IMR-90 (cell line): ENCODE results near the gene BTBD1. TPM values are rescaled to one million over a fixed set of nuclear protein-coding genes. Genes with fewer than 3 reads are reported as not detected.

Experiments used
- ATAC-seq: fragments of 200-7000 bp; cut with Tn5 transposase; 2 replicates; pipeline ENCODE4 v1.9.1; 2020; ENCODE audit warnings: low read depth, mild to moderate bottlenecking, moderate library complexity
- BruUV-seq: library from RNA; stranded (reverse); fragments of 400-500 nt; replicated peaks from 2 replicates; lab custom pipeline; 2021; lab: Mats Ljungman, UMichigan
- CTCF ChIA-PET: fragments of 300-600 bp; formaldehyde crosslinking; extraction: SDS; loops from one replicate; lab custom pipeline; 2021; ENCODE audit warnings: antibody characterized with exemption; lab: Yijun Ruan, JAX
- POLR2A ChIA-PET: fragments of 300-600 bp; sonication (Branson Sonifier 250); formaldehyde crosslinking; loops from one replicate; lab custom pipeline; 2022; ENCODE audit warnings: antibody characterized with exemption; ENCODE audit not compliant: unreplicated experiment; lab: Charles Lee
- DNase-seq: peaks from one replicate; pipeline ENCODE4 v3.0.0; 2013
- H2AFZ ChIP-seq: replicated peaks from 2 replicates; pipeline ENCODE3; 2013; ENCODE audit warnings: low read length, mild to moderate bottlenecking; ENCODE audit not compliant: poor library complexity
- H2AK5ac ChIP-seq: 2 replicates; pipeline ENCODE4 v1.6.1; 2013; ENCODE audit warnings: low read depth, low read length, inconsistent platforms
- H2AK9ac ChIP-seq: replicated peaks from 2 replicates; pipeline ENCODE3; 2013; ENCODE audit warnings: mild to moderate bottlenecking, low read depth, low read length, moderate library complexity; ENCODE audit not compliant: poor library complexity
- H2BK120ac ChIP-seq: 2 replicates; pipeline ENCODE4 v1.6.1; 2013; ENCODE audit warnings: low read depth, low read length, inconsistent platforms
- H2BK15ac ChIP-seq: 3 replicates; pipeline ENCODE4 v1.6.1; 2013; ENCODE audit warnings: low read depth, low read length, inconsistent platforms
- H2BK20ac ChIP-seq: 2 replicates; pipeline ENCODE4 v1.6.1; 2013; ENCODE audit warnings: low read depth, mild to moderate bottlenecking, inconsistent platforms, low read length, moderate library complexity
- H2BK5ac ChIP-seq: 2 replicates; pipeline ENCODE4 v1.6.1; 2013; ENCODE audit warnings: mild to moderate bottlenecking, low read depth, low read length, inconsistent platforms; ENCODE audit not compliant: poor library complexity, severe bottlenecking
- H3K14ac ChIP-seq: replicated peaks from 2 replicates; pipeline ENCODE4 v1.6.1; 2013; ENCODE audit warnings: low read depth, low read length, inconsistent platforms
- H3K18ac ChIP-seq: 2 replicates; pipeline ENCODE4 v1.6.1; 2013; ENCODE audit warnings: low read depth, low read length, control low read depth
- H3K23ac ChIP-seq: 2 replicates; pipeline ENCODE4 v1.6.1; 2013; ENCODE audit warnings: low read depth, low read length, inconsistent platforms
- H3K27ac ChIP-seq: 2 replicates; pipeline ENCODE4 v1.5.1; 2013; ENCODE audit warnings: mild to moderate bottlenecking, control low read depth, low read length; ENCODE audit not compliant: insufficient read depth
- H3K27me3 ChIP-seq: 2 replicates; pipeline ENCODE4 v1.6.1; 2013; ENCODE audit warnings: low read length; ENCODE audit not compliant: control insufficient read depth, insufficient read depth
- H3K36me3 ChIP-seq: 2 replicates; pipeline ENCODE4 v1.6.1; 2013; ENCODE audit warnings: low read length, mixed read lengths; ENCODE audit not compliant: control insufficient read depth, insufficient read depth
- H3K4ac ChIP-seq: 2 replicates; pipeline ENCODE4 v1.6.1; 2013; ENCODE audit warnings: low read depth, low read length, inconsistent platforms
- H3K4me1 ChIP-seq: 2 replicates; pipeline ENCODE4 v1.6.1; 2013; ENCODE audit warnings: low read length, mixed read lengths; ENCODE audit not compliant: control insufficient read depth, insufficient read depth
- H3K4me2 ChIP-seq: 2 replicates; pipeline ENCODE4 v1.6.1; 2013; ENCODE audit warnings: low read depth, mild to moderate bottlenecking, control low read depth, low read length, moderate library complexity
- H3K4me3 ChIP-seq: 2 replicates; pipeline ENCODE4 v1.5.1; 2013; ENCODE audit warnings: low read depth, mild to moderate bottlenecking, control low read depth, low read length, moderate library complexity; ENCODE audit not compliant: insufficient read depth
- H3K56ac ChIP-seq: 2 replicates; pipeline ENCODE4 v1.6.1; 2013; ENCODE audit warnings: low read length, inconsistent platforms; ENCODE audit not compliant: insufficient read depth; ENCODE audit errors: extremely low read depth
- H3K79me1 ChIP-seq, 2 experiments: 2 replicates each; pipeline ENCODE4 v1.6.1; 2013; ENCODE audit warnings: low read length in 2 of 2, inconsistent platforms in 1 of 2, low read depth in 1 of 2
- H3K9ac ChIP-seq: 2 replicates; pipeline ENCODE4 v1.6.1; 2013; ENCODE audit warnings: low read depth, low read length, control low read depth
- H3K9me1 ChIP-seq: 2 replicates; pipeline ENCODE4 v1.6.1; 2013; ENCODE audit warnings: low read length, inconsistent platforms; ENCODE audit not compliant: insufficient read depth
- H3K9me3 ChIP-seq: 2 replicates; pipeline ENCODE4 v1.6.1; 2013; ENCODE audit warnings: low read length; ENCODE audit not compliant: control insufficient read depth, insufficient read depth
- H4K20me1 ChIP-seq: 2 replicates; pipeline ENCODE4 v1.6.1; 2013; ENCODE audit warnings: low read length, inconsistent platforms; ENCODE audit not compliant: insufficient read depth
- H4K5ac ChIP-seq: 2 replicates; pipeline ENCODE4 v1.6.1; 2013; ENCODE audit warnings: mild to moderate bottlenecking, low read depth, low read length, control low read depth
- H4K8ac ChIP-seq, 2 experiments: 2 replicates each; pipeline ENCODE4 v1.6.1; 2013; ENCODE audit warnings: low read depth in 2 of 2, low read length in 2 of 2, control low read depth in 1 of 2, inconsistent platforms in 1 of 2
- H4K91ac ChIP-seq: 2 replicates; pipeline ENCODE4 v1.6.1; 2013; ENCODE audit warnings: low read depth, low read length, inconsistent platforms; ENCODE audit not compliant: insufficient read depth
- BHLHE40 ChIP-seq: fragments of 150-350 bp; IDR thresholded peaks from 2 replicates; pipeline ENCODE4 v1.6.1; 2016; ENCODE audit warnings: mild to moderate bottlenecking, low read depth, low read length
- CEBPB ChIP-seq: IDR thresholded peaks from 2 replicates; pipeline ENCODE4 v1.6.1; 2012; ENCODE audit warnings: low read depth, low read length, improper control_type of control experiment
- CHD1 ChIP-seq: IDR thresholded peaks from 2 replicates; pipeline ENCODE4 v1.6.1; 2012; ENCODE audit warnings: low read depth, low read length, improper control_type of control experiment
- FOS ChIP-seq: fragments of 150-350 bp; IDR thresholded peaks from 2 replicates; pipeline ENCODE4 v1.6.1; 2016; ENCODE audit warnings: low read depth, low read length
- MAFK ChIP-seq: IDR thresholded peaks from 2 replicates; pipeline ENCODE4 v1.6.1; 2012; ENCODE audit warnings: low read depth, low read length, improper control_type of control experiment
- MAZ ChIP-seq: IDR thresholded peaks from 2 replicates; pipeline ENCODE4 v1.6.1; 2012; ENCODE audit warnings: low read depth, mild to moderate bottlenecking, low read length, improper control_type of control experiment, moderate library complexity, borderline replicate concordance
- MXI1 ChIP-seq: IDR thresholded peaks from 2 replicates; pipeline ENCODE4 v1.6.1; 2012; ENCODE audit warnings: low read depth, mild to moderate bottlenecking, low read length, moderate library complexity, borderline replicate concordance
- NFE2L2 ChIP-seq: fragments of 150-350 bp; IDR thresholded peaks from 2 replicates; pipeline ENCODE4 v1.6.1; 2016; ENCODE audit warnings: low read depth, mild to moderate bottlenecking, low read length
- POLR2A ChIP-seq: IDR thresholded peaks from 2 replicates; pipeline ENCODE4 v1.6.1; 2012; ENCODE audit warnings: mild to moderate bottlenecking, low read depth, low read length
- RAD21 ChIP-seq: IDR thresholded peaks from 2 replicates; pipeline ENCODE4 v1.6.1; 2012; ENCODE audit warnings: low read length, improper control_type of control experiment
- RCOR1 ChIP-seq: IDR thresholded peaks from 2 replicates; pipeline ENCODE4 v1.6.1; 2012; ENCODE audit warnings: mild to moderate bottlenecking, low read length, improper control_type of control experiment; ENCODE audit not compliant: insufficient replicate concordance
- RFX5 ChIP-seq: IDR thresholded peaks from 2 replicates; pipeline ENCODE4 v1.8.0; 2012; ENCODE audit warnings: low read depth, mild to moderate bottlenecking, low read length, moderate library complexity
- SMC3 ChIP-seq: fragments of 150-350 bp; IDR thresholded peaks from 2 replicates; pipeline ENCODE4 v1.6.1; 2016; ENCODE audit warnings: low read depth, mild to moderate bottlenecking, antibody characterized with exemption, low read length, moderate library complexity
- WGBS, 2 experiments: methylation state at CpG; one replicate each; pipeline versions ENCODE4 v1.1.5 to v1.1.7; 2013; ENCODE audit warnings: missing lambda C conversion rate in 2 of 2; ENCODE audit not compliant: insufficient read length in 1 of 2; ENCODE audit errors: extremely low coverage in 2 of 2; 5-methylcytosine and 5-hydroxymethylcytosine counted together
- dilution Hi-C: fragments of 300-500 bp; cut with HindIII; formaldehyde crosslinking; loops from one replicate; pipeline ENCODE4 v1.14.3; 2018; ENCODE audit warnings: low sequenced_read_pairs; ENCODE audit not compliant: unreplicated experiment
- in situ Hi-C: fragments of 300-500 bp; cut with MboI; formaldehyde crosslinking; loops from 3 replicates; pipeline ENCODE4 v1.14.3; 2019; ENCODE audit warnings: low sequenced_read_pairs, inconsistent platforms, mixed read lengths
- intact Hi-C: fragments of 100-400 bp; cut with micrococcal nuclease; formaldehyde crosslinking; loops from 2 replicates; pipeline ENCODE4 v1.10.0; 2022
- polyA plus RNA-seq, 3 experiments: library from polyadenylated mRNA; depleted of rRNA; stranded (reverse); fragments of >200 nt; gene quantifications; 2 replicates each; pipeline ENCODE4 v1.2.3, GENCODE V29; 2012; ENCODE audit warnings: low replicate concordance in 1 of 3
- total RNA-seq: library from RNA; depleted of rRNA; stranded (reverse); fragments of >200 nt; gene quantifications from 2 replicates; pipeline ENCODE4 v1.2.3, GENCODE V29; 2012
- TF ChIP-seq, protein P1 (sequence below): fragments of 150-350 bp; IDR thresholded peaks from 2 replicates; pipeline ENCODE4 v1.6.1; 2017; ENCODE audit warnings: mild to moderate bottlenecking, antibody characterized with exemption, low read length, low read depth
- TF ChIP-seq, protein P2 (sequence below): conservative IDR thresholded peaks from 2 replicates; pipeline ENCODE4 v1.5.1; 2012; ENCODE audit warnings: mild to moderate bottlenecking, low read depth, low read length, improper control_type of control experiment
- TF ChIP-seq, protein P3 (sequence below): fragments of 150-350 bp; IDR thresholded peaks from 2 replicates; pipeline ENCODE4 v1.6.1; 2016; ENCODE audit warnings: low read depth, mild to moderate bottlenecking, low read length, moderate library complexity, borderline replicate concordance

BTBD1 gene
- total and polyA plus RNA-seq, 2 of the 4 experiments (the other 2 are of a cell fraction): 39.3 to 78.7 TPM

DNA sequence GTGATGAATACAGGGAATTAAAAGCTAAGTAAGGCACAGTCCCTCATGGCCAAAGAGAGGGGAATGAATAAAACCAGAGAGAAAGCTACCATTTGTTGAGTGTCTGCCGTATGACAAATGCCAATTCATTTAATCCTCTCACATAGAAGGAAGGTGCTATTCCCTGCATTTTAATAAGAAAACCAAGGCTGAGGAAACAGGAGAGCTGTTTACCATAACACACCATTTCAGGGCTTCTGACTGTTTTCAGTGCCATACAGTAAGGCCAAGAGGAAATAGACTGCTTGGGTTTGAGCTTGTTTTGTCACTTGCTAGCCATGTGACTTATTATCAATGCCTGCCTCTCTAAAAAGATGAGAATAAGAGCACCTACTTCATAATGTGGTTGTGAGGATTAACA, 10.1 kb downstream of the BTBD1 start:
- dilution Hi-C loops: no loop called here
- H2AFZ ChIP-seq: no peak overlapping the region
- H2BK15ac ChIP-seq: no peak overlapping the region
- H3K23ac ChIP-seq: no peak overlapping the region
- no peak overlapping the region for H2AK9ac ChIP-seq
- H4K20me1 ChIP-seq: peaks cover 42% of the 10 kb centered on the region
- peaks cover 15% of the 10 kb centered on the region for H3K36me3 ChIP-seq
- TF ChIP-seq MXI1 (no peak), BHLHE40 (no peak), FOS (no peak), RFX5 (no peak), SMC3 (no peak), RAD21 (no peak), MAFK (no peak), MAZ (no peak), RCOR1 (no peak), NFE2L2 (no peak), CHD1 (no peak), POLR2A (no peak), CEBPB (no peak)
- TF ChIP-seq, protein P1, sequence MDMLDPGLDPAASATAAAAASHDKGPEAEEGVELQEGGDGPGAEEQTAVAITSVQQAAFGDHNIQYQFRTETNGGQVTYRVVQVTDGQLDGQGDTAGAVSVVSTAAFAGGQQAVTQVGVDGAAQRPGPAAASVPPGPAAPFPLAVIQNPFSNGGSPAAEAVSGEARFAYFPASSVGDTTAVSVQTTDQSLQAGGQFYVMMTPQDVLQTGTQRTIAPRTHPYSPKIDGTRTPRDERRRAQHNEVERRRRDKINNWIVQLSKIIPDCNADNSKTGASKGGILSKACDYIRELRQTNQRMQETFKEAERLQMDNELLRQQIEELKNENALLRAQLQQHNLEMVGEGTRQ: no peak
- TF ChIP-seq, protein P2, sequence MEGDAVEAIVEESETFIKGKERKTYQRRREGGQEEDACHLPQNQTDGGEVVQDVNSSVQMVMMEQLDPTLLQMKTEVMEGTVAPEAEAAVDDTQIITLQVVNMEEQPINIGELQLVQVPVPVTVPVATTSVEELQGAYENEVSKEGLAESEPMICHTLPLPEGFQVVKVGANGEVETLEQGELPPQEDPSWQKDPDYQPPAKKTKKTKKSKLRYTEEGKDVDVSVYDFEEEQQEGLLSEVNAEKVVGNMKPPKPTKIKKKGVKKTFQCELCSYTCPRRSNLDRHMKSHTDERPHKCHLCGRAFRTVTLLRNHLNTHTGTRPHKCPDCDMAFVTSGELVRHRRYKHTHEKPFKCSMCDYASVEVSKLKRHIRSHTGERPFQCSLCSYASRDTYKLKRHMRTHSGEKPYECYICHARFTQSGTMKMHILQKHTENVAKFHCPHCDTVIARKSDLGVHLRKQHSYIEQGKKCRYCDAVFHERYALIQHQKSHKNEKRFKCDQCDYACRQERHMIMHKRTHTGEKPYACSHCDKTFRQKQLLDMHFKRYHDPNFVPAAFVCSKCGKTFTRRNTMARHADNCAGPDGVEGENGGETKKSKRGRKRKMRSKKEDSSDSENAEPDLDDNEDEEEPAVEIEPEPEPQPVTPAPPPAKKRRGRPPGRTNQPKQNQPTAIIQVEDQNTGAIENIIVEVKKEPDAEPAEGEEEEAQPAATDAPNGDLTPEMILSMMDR: no peak
- TF ChIP-seq, protein P3, sequence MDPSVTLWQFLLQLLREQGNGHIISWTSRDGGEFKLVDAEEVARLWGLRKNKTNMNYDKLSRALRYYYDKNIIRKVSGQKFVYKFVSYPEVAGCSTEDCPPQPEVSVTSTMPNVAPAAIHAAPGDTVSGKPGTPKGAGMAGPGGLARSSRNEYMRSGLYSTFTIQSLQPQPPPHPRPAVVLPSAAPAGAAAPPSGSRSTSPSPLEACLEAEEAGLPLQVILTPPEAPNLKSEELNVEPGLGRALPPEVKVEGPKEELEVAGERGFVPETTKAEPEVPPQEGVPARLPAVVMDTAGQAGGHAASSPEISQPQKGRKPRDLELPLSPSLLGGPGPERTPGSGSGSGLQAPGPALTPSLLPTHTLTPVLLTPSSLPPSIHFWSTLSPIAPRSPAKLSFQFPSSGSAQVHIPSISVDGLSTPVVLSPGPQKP: no peak
- H3K9me1 ChIP-seq: peaks cover 4% of the 10 kb centered on the region; the same call in 1 of the 2 replicates
- no peak for DNase-seq
- H3K27me3 ChIP-seq: no peaks in the 10 kb centered on the region
- no peak overlapping the region for H3K27ac ChIP-seq
- intact Hi-C loops: no loop called here
- H4K8ac ChIP-seq: no peak overlapping the region
- H2BK20ac ChIP-seq: no peak overlapping the region
- H3K4me3 ChIP-seq: no peak overlapping the region
- no peak overlapping the region for H2AK5ac ChIP-seq
- H2BK5ac ChIP-seq: no peak overlapping the region
- CTCF ChIA-PET: interaction anchor here (0.5 kb wide), 1 partner anchor 435 kb away, joined by 5 read pairs; no protein-coding TSS in a partner anchor
- H3K4me1 ChIP-seq: peaks cover 4% of the 10 kb centered on the region
- WGBS, 2 experiments: no CpG with 5 or more reads among the region's 1 CpG
- H4K91ac ChIP-seq: no peak overlapping the region
- BruUV-seq: no TSS peak
- no peak overlapping the region for H3K18ac ChIP-seq
- no peaks in the 10 kb centered on the region for H3K9me3 ChIP-seq
- no peak overlapping the region for H2BK120ac ChIP-seq
- H3K14ac ChIP-seq: no peak overlapping the region
- H3K9ac ChIP-seq: no peak overlapping the region
- H4K5ac ChIP-seq: no peak overlapping the region
- POLR2A ChIA-PET: no interaction called here
- ATAC-seq: no peak
- no peak overlapping the region for H3K4ac ChIP-seq
- H3K79me1 ChIP-seq: peaks cover 30 to 54% of the 10 kb centered on the region in 2 experiments
- in situ Hi-C loops: no loop called here
- H3K56ac ChIP-seq: no peak overlapping the region
- H3K4me2 ChIP-seq: no peak overlapping the region
